ENCODE results near the gene SGCD.

The SGCD gene

GRCh38 chr5:156471893-156472292, 144.9 kb downstream of the SGCD start:
- no peak for DNase-seq

- DNase-seq, result no peak
Observed at GRCh38 chr5:156473269-156473908, 146.4 kb downstream of the SGCD start.

- no peak for DNase-seq
Observed at GRCh38 chr5:156474251-156474650, 147.3 kb downstream of the SGCD start.

- no peak for DNase-seq
Observed at GRCh38 chr5:156475182-156476157, 148.5 kb downstream of the SGCD start.

GRCh38 chr5:156476158-156476551, 149.2 kb downstream of the SGCD start:
- DNase-seq, result no peak

GRCh38 chr5:156476678-156477077, 149.7 kb downstream of the SGCD start:
- no peak for DNase-seq

- DNase-seq, result no peak
Observed at GRCh38 chr5:156477196-156477595, 150.2 kb downstream of the SGCD start.

GRCh38 chr5:156479849-156480248, 152.9 kb downstream of the SGCD start:
- DNase-seq, result no peak

GRCh38 chr5:156481741-156482140, 154.8 kb downstream of the SGCD start:
- no peak for DNase-seq

- no peak for DNase-seq
Observed at GRCh38 chr5:156482818-156483217, 155.9 kb downstream of the SGCD start.

GRCh38 chr5:156486394-156487238, 159.7 kb downstream of the SGCD start:
- DNase-seq, result no peak

- DNase-seq, result no peak
Observed at GRCh38 chr5:156491766-156492165, 164.8 kb downstream of the SGCD start.

GRCh38 chr5:156496291-156496690, 169.3 kb downstream of the SGCD start:
- no peak for DNase-seq

- no peak for DNase-seq
Observed at GRCh38 chr5:156497804-156498208, 170.8 kb downstream of the SGCD start.

GRCh38 chr5:156498226-156498980, 171.4 kb downstream of the SGCD start:
- DNase-seq, result no peak

- DNase-seq, result no peak
Observed at GRCh38 chr5:156500755-156501154, 173.8 kb downstream of the SGCD start.

- DNase-seq, result no peak
Observed at GRCh38 chr5:156505101-156505500, 178.1 kb downstream of the SGCD start.

- DNase-seq, result no peak
Observed at GRCh38 chr5:156513123-156513815, 186.3 kb downstream of the SGCD start.

- DNase-seq, result no peak
Observed at GRCh38 chr5:156515121-156515520, 188.2 kb downstream of the SGCD start.

- DNase-seq, result no peak
Observed at GRCh38 chr5:156515803-156516360, 188.9 kb downstream of the SGCD start.
